GM18867 (cell line): ENCODE data around the gene SSX3.
"Not testable (repeated sequence)": the region's sequence is repeated elsewhere in the genome, so short reads cannot be mapped to it uniquely, and the experiment has no call there.

Experiments
- ATAC-seq: cut with Tn5 transposase; IDR thresholded peaks from one replicate; pipeline ENCODE4 v1.9.1; 2021; ENCODE audit warnings: mild to moderate bottlenecking, moderate library complexity; ENCODE audit not compliant: unreplicated experiment

Gene SSX3

GRCh38 chrX:48356315-48357094, at the start of gene SSX3:
TSS of gene SSX3 (minus strand) at chrX:48356703. CDS start at chrX:48355249, 1,454 bp downstream.
- ATAC-seq = not testable (repeated sequence)

- not testable (repeated sequence) for ATAC-seq
These were observed 41.3 kb upstream of the SSX3 start for GRCh38 chrX:48397825-48398224.

- ATAC-seq = not testable (repeated sequence)
These were observed 40.4 kb upstream of the SSX3 start for GRCh38 chrX:48396931-48397330.

GRCh38 chrX:48383239-48383638, 26.7 kb upstream of the SSX3 start, which contains the start of gene SSX4:
TSS of gene SSX4 (plus strand) at chrX:48383539. CDS start at chrX:48384054, 515 bp downstream.
- not testable (repeated sequence) for ATAC-seq

- not testable (repeated sequence) for ATAC-seq
These were observed 13.9 kb upstream of the SSX3 start for GRCh38 chrX:48370408-48370807.

- ATAC-seq = not testable (repeated sequence)
These were observed 11.4 kb upstream of the SSX3 start for GRCh38 chrX:48367717-48368408.

- not testable (repeated sequence) for ATAC-seq
These were observed 2.8 kb upstream of the SSX3 start for GRCh38 chrX:48359281-48359680.

GRCh38 chrX:48357681-48358080, 1.2 kb upstream of the SSX3 start:
- no peak for ATAC-seq

- ATAC-seq = not testable (repeated sequence)
These were observed 10.4 kb downstream of the SSX3 start for GRCh38 chrX:48346059-48346458.

GRCh38 chrX:48313996-48314395, 42.5 kb downstream of the SSX3 start:
- not testable (repeated sequence) for ATAC-seq

- ATAC-seq = no peak
These were observed 50.3 kb downstream of the SSX3 start for GRCh38 chrX:48306175-48306574.
